Measurements from ENCODE around the gene VAV3.

- TF ChIP-seq JUN (IDR thresholded peaks at IDR 0.05; ENCODE audit: borderline replicate concordance, low read depth, low read length) = no peak
- no peak for TF ChIP-seq JUN (CRISPR knock-in tag; IDR thresholded peaks at IDR 0.05; ENCODE audit: borderline replicate concordance)
- no peak for TF ChIP-seq ZNF592 (IDR thresholded peaks at IDR 0.05)
- TF ChIP-seq KLF16 (IDR thresholded peaks at IDR 0.05) = no peak
- no peak for TF ChIP-seq NRF1 (conservative IDR thresholded peaks at IDR 0.05 in 1 of 2, IDR thresholded peaks at IDR 0.05 in 1 of 2)
- TF ChIP-seq FOXM1 (IDR thresholded peaks at IDR 0.05; ENCODE audit: low read depth) = no peak
- TF ChIP-seq FOXM1 (CRISPR knock-in tag; IDR thresholded peaks at IDR 0.05; ENCODE audit: low read depth) = no peak
- no peak for TF ChIP-seq ATF2 (CRISPR knock-in tag; IDR thresholded peaks at IDR 0.05)
Measured at GRCh38 chr1:107541412-107541811, 423.6 kb downstream of the VAV3 start.
